Measurements from ENCODE around the gene STXBP6.
"Not testable (repeated sequence)": the region's sequence is repeated elsewhere in the genome, so short reads cannot be mapped to it uniquely, and the experiment has no call there.

STXBP6 gene

GRCh38 chr14:24948261-24948847 lies 101.6 kb downstream of the STXBP6 start:
- no peak for DNase-seq

- no peak for DNase-seq
Observed at GRCh38 chr14:24947131-24947530, 102.8 kb downstream of the STXBP6 start.

DNA sequence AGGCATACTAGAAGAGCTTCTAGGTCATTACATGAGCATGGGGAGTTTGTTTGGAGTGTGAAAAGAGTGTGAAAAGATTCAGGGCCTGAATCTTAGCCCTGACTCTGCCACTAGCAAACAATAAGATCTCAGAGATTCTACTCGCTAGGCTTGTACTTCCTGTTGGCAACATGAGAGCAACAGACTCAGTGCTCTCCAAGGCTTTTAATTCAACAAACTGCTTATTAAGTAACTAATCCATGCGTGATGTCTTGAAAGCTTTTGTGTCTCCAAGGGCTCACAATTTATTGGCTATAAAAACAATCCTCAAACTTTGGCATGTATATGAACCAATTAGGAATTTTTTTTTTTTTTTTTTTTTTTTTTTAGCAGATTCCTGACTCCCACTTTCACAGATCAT lies 105.1 kb downstream of the STXBP6 start:
- DNase-seq = no peak

DNA sequence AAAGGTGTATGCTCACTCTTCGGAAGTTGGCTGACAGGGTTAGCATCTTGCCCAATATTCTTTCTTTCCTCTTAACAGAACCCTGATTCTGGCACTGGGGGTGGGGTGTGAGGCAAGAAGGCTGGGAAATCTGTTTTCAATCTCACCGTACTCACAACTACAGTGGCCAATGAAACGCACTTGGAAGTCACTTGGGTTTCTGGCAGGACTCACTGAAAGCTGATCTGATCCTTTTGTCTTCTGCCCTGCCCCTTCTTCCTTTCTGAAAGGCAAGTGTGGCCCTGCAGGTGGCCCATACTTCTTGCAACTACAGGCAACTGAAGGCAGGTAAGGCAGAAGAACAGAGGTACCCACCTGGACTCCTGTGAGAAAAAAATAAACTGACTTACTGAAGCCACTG lies 106.9 kb downstream of the STXBP6 start:
- DNase-seq = no peak

- DNase-seq = peak in 1 of 2 experiments; percentile 19
Observed at GRCh38 chr14:24941719-24942118, 108.2 kb downstream of the STXBP6 start.

- DNase-seq = no peak
Observed at GRCh38 chr14:24940213-24940783, 109.6 kb downstream of the STXBP6 start.

DNA sequence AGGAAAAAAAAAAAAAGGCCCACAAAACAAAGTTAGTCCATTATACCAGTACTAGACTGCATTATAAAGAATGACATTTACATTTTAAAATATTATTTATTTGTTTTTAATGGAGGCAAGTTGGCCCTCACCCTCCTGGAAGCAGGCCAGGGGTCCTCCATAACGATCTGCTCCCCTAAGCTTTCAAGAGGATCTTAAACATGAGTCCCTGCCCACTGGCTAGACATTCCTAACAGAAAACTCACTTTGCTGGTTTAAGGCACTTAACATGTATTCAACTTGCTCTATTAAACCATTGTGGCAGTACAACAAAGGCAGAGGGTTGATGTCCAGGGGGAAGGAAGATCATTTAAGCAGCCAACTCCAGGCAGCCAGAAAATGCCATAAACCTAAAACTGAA lies 111.4 kb downstream of the STXBP6 start:
- no peak for DNase-seq

DNA sequence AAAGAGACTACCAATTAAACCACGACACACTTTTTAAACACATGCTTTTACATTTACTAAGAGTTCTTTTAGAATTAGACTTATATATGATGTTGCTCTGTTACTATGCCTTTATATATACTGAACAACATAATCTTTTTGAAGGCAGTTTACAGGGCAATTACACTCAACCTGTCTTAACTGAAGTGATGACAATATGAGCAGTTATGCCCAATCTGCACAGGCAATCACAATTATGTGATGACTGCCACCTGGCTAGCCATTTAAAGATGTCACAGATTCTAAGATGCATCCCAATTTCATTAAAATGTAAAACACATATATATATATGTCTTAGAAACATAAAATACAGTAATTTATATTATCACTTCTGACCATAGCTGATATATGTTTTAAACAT lies 112.6 kb downstream of the STXBP6 start:
- peak in 1 of 2 experiments; percentile 13 for DNase-seq

DNA sequence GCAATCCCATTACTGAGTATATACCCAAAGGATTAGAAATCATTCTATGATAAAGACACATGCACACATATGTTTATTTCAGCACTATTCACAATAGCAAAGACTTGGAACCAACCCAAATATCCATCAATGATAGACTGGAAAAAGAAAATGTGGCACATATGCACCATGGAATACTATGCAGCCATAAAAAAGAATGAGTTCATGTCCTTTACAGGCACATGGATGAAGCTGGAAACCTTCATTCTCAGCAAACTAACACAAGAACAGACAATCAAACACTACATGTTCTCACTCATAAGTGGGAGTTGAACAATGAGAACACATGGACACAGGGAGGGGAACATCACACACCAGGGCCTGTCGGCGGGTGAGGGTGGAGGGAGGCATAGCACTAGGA lies 113.2 kb downstream of the STXBP6 start:
- DNase-seq = not testable (repeated sequence)

DNA sequence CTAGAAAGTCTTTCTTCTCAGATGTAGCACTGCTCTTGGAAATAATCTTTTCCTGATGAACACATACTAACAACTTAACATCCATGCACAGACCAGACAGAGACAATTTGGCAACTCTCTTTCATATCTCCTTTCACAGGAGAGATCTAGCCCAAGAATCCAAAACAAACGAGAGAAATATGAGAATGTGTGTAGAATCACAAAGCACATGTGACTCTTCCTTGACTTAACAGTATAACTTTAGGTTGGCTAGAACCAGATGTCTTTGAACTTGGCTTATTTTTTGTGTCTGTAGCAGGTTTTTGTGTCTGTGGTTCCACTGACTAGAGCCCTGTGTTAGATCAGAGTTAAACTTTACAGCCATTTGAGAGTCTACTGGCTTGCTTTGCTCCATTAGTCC lies 114.2 kb downstream of the STXBP6 start:
- DNase-seq = no peak

GRCh38 chr14:24928386-24928900 lies 121.5 kb downstream of the STXBP6 start:
- no peak for DNase-seq

DNA sequence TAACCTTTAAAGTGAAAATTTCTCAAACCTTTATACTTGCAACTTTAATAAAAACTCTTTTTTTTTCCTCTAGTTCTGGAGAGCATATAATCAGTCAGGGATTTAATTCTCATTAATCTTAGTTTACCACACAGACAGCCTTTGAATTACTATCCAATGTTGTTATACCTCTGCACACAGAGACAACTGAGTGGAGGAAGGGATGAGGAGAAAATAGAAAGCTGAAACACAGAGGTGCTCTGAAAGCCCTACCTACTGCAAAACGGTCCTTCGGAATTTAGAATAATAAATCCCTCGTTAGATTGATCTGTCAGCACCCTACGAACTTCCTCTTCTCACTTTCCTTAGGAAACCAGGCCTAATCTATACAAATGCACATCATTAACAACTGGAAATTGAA lies 122.1 kb downstream of the STXBP6 start:
- no peak for DNase-seq

DNA sequence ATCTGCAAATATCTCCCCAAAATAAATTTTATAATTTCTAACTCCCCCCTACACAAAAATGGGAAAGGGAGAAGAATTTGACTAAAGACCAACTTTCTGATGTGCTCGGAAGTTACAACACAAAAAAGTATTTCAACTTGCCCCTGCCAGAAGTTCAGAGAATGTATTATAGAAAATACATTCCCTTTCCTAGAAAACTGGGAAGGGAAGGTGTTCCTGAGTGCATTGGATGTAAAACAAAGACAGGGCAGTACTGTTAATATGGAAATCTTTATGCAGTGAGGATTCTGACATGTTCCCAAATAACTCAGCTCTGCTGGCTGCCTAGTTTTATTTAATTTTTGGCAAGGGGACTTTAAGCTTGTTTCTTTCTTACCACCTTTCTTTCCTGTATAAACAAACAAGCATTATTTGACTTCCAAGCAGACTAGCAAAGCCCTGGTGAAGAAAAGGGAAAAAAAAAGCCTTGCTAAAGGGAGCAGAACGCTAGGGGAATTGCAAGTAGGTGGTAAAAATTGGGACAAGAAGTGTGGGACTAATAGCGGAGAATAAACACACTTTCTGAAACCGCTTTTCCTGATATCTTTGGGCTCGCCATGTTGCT lies 124.1 kb downstream of the STXBP6 start:
- DNase-seq = no peak

GRCh38 chr14:24924544-24924943 lies 125.4 kb downstream of the STXBP6 start:
- DNase-seq = no peak

- DNase-seq = no peak
Observed at GRCh38 chr14:24921903-24922302, 128.0 kb downstream of the STXBP6 start.

- no peak for DNase-seq
Observed at GRCh38 chr14:24920265-24921075, 129.5 kb downstream of the STXBP6 start.

DNA sequence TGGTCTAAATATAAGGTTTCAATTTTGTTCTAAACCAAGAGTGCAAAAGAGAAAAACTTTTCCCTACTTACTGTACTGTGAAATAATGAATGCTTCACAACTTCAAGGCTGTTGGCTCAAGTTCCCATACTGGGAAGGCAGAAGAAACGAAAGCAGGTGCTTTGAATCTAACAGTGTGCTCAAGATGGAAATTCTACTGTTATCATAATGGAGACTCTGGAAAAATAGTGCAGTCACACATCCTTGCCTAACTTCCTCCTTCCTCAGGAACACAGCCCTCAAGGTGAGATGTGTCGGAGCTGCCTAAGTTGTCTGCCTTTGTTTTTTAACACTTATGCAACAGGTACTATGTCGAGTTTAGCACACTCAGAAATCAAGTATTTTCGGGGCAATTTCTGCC lies 131.1 kb downstream of the STXBP6 start:
- no peak for DNase-seq

GRCh38 chr14:24915958-24916595 lies 133.9 kb downstream of the STXBP6 start:
- DNase-seq = no peak

DNA sequence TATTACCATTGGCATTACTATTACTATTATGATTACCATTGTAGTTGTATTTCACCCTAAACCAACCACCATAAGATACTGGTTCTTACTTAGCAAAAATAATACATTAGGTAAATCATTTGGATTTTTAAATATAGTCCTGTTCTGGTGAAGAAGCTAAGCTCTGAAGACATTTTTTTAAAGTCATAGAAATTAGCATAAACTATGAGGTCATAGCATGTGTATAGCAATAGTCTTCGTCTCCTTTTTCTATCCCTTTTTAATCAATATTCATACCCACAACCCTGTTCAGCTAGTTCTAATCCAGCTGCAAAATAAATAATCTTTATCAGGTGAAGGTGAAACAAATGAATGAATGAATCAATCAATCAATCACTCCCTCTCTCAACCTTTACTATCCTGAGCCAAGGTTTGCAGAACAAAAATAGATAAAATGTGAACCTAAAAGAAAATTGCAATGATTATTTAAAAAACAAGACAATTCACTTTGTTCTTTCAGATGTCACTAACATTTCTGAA lies 134.5 kb downstream of the STXBP6 start:
- no peak for DNase-seq

- DNase-seq = no peak
Observed at GRCh38 chr14:24913746-24914145, 136.2 kb downstream of the STXBP6 start.

- DNase-seq = no peak
Observed at GRCh38 chr14:24913021-24913420, 136.9 kb downstream of the STXBP6 start.

DNA sequence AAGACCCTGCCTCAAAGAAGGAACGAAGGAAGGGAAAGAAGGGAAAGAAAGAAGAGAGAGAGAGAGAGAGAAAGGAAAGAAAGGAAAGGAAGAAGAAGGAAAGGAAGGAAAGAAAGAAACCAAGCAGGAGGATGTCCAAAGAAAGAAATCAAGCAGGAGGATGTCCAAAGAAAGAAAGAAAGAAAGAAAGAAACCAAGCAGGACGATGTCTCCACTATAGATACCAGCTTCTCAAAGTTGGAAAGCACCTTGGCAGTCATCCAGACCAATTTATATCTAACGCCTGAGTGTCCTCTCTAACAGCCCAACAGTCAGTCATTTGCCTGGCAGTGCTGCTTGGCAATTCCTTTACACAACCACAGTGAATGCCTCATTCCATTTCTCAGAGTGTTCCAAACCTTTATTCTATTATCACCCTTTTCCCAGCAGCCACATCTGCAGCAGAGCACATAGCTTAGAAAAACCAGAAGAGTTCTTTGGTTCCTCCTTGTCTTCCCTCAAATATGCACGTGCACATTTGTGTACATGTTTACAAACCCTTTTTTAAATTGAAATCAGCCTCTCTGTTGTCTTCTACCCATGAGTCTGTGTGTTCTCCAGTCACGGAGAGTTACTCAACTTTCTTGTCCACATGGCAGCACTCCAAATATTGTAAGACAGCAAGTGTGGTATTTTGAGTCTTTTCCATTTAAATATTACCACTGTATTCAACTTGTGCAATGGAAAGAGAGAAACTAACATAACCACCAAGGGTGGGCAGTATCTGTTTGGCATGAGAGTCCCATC lies 138.4 kb downstream of the STXBP6 start:
- DNase-seq = no peak
